HEK293 (cell line): ENCODE measurements around the gene OR13C8.

Experiments
- CTCF ChIA-PET: fragments of 350-600 bp; formaldehyde crosslinking; extraction: SDS; loops from one replicate; lab custom pipeline; 2021; ENCODE audit warnings: antibody characterized with exemption; lab: Yijun Ruan, JAX
- POLR2A ChIA-PET: fragments of 300-600 bp; formaldehyde crosslinking; extraction: SDS; loops from one replicate; lab custom pipeline; 2020; ENCODE audit warnings: antibody characterized with exemption, inconsistent platforms; lab: Yijun Ruan, JAX
- H3K27ac ChIP-seq: fragments of 200-500 bp; sonication (Bioruptor generic); 2 replicates; pipeline ENCODE4 v1.5.1; 2014; ENCODE audit warnings: low read depth, low read length, control low read depth, inconsistent platforms; ENCODE audit errors: extremely low read depth
- H3K36me3 ChIP-seq, 2 experiments: fragments of 200-500 bp in 1 of 2; sonication (Bioruptor generic) in 1 of 2; 1 replicate in 1 of 2; 2 replicates in 1 of 2; pipeline ENCODE4 v1.5.1; 2014 to 2017; ENCODE audit warnings: inconsistent platforms in 2 of 2, low read length in 2 of 2; ENCODE audit not compliant: control insufficient read depth in 2 of 2, insufficient read depth in 1 of 2
- H3K4me1 ChIP-seq: fragments of 200-500 bp; sonication (Bioruptor generic); 2 replicates; pipeline ENCODE4 v1.5.1; 2014; ENCODE audit warnings: mild to moderate bottlenecking, low read length, inconsistent platforms; ENCODE audit not compliant: control insufficient read depth, insufficient read depth
- H3K4me3 ChIP-seq: 2 replicates; pipeline ENCODE4 v1.5.1; 2011; ENCODE audit warnings: low read depth, mild to moderate bottlenecking, control low read depth, low read length, moderate library complexity
- H3K9me3 ChIP-seq: fragments of 200-500 bp; sonication (Bioruptor generic); 2 replicates; pipeline ENCODE4 v1.5.1; 2014; ENCODE audit warnings: low read depth, low read length, inconsistent platforms; ENCODE audit not compliant: control insufficient read depth, insufficient read depth
- FEZF1 ChIP-seq: fragments of 450-650 bp; formaldehyde crosslinking; IDR thresholded peaks from 2 replicates; pipeline ENCODE4 v1.5.1; 2016; ENCODE audit warnings: missing biosample characterization, missing genetic modification characterization
- KLF8 ChIP-seq: fragments of 450-650 bp; formaldehyde crosslinking; IDR thresholded peaks from 2 replicates; pipeline ENCODE4 v1.5.1; 2016; ENCODE audit warnings: missing biosample characterization, missing genetic modification characterization
- OSR2 ChIP-seq: fragments of 450-650 bp; formaldehyde crosslinking; IDR thresholded peaks from 2 replicates; pipeline ENCODE4 v1.5.1; 2016; ENCODE audit warnings: missing biosample characterization, missing genetic modification characterization
- ZFHX2 ChIP-seq: fragments of 450-650 bp; formaldehyde crosslinking; conservative IDR thresholded peaks from 2 replicates; pipeline ENCODE4 v1.5.1; 2016; ENCODE audit warnings: missing biosample characterization, missing genetic modification characterization
- ZNF114 ChIP-seq: fragments of 450-650 bp; formaldehyde crosslinking; IDR thresholded peaks from 2 replicates; pipeline ENCODE4 v1.5.0; 2017; ENCODE audit warnings: missing biosample characterization, missing genetic modification characterization
- ZNF133 ChIP-seq: fragments of 450-650 bp; formaldehyde crosslinking; IDR thresholded peaks from 2 replicates; pipeline ENCODE4 v1.5.1; 2016; ENCODE audit warnings: missing biosample characterization, missing genetic modification characterization
- ZNF169 ChIP-seq: fragments of 450-650 bp; formaldehyde crosslinking; IDR thresholded peaks from 2 replicates; pipeline ENCODE4 v1.5.1; 2016; ENCODE audit warnings: missing biosample characterization, missing genetic modification characterization
- ZNF2 ChIP-seq: fragments of 450-650 bp; formaldehyde crosslinking; IDR thresholded peaks from 2 replicates; pipeline ENCODE4 v1.5.1; 2016; ENCODE audit warnings: missing biosample characterization, missing genetic modification characterization
- ZNF239 ChIP-seq: fragments of 450-650 bp; formaldehyde crosslinking; IDR thresholded peaks from 2 replicates; pipeline ENCODE4 v1.5.1; 2016; ENCODE audit warnings: missing biosample characterization, missing genetic modification characterization
- ZNF37A ChIP-seq: fragments of 450-650 bp; IDR thresholded peaks from 2 replicates; pipeline ENCODE4 v1.5.1; 2018; ENCODE audit warnings: missing biosample characterization, missing genetic modification characterization
- ZNF394 ChIP-seq: fragments of 450-650 bp; formaldehyde crosslinking; IDR thresholded peaks from 2 replicates; pipeline ENCODE4 v1.5.1; 2016; ENCODE audit warnings: missing biosample characterization, missing genetic modification characterization, mild to moderate bottlenecking, moderate library complexity, borderline replicate concordance
- ZNF423 ChIP-seq: fragments of 450-650 bp; formaldehyde crosslinking; IDR thresholded peaks from 2 replicates; pipeline ENCODE4 v1.5.1; 2016; ENCODE audit warnings: missing biosample characterization, missing genetic modification characterization
- ZNF514 ChIP-seq: fragments of 450-650 bp; formaldehyde crosslinking; IDR thresholded peaks from 2 replicates; pipeline ENCODE4 v1.5.1; 2016; ENCODE audit warnings: missing biosample characterization, missing genetic modification characterization
- ZNF555 ChIP-seq: fragments of 450-650 bp; formaldehyde crosslinking; conservative IDR thresholded peaks from 2 replicates; pipeline ENCODE4 v1.5.1; 2017; ENCODE audit warnings: missing biosample characterization, mild to moderate bottlenecking, missing genetic modification characterization, inconsistent platforms
- ZNF624 ChIP-seq: fragments of 450-650 bp; formaldehyde crosslinking; IDR thresholded peaks from 2 replicates; pipeline ENCODE4 v1.5.1; 2017; ENCODE audit warnings: missing biosample characterization, missing genetic modification characterization
- ZNF670 ChIP-seq: fragments of 450-650 bp; formaldehyde crosslinking; IDR thresholded peaks from 2 replicates; pipeline ENCODE4 v1.5.1; 2016; ENCODE audit warnings: missing biosample characterization, missing genetic modification characterization, low read depth
- ZNF76 ChIP-seq: fragments of 450-650 bp; formaldehyde crosslinking; IDR thresholded peaks from 2 replicates; pipeline ENCODE4; 2016; ENCODE audit warnings: low read depth, missing biosample characterization, missing genetic modification characterization, borderline replicate concordance
- ZSCAN23 ChIP-seq: fragments of 450-650 bp; formaldehyde crosslinking; IDR thresholded peaks from 2 replicates; pipeline ENCODE4 v1.5.1; 2016; ENCODE audit warnings: missing biosample characterization, missing genetic modification characterization
- ZXDB ChIP-seq: fragments of 450-650 bp; formaldehyde crosslinking; IDR thresholded peaks from 2 replicates; pipeline ENCODE4 v1.5.1; 2016; ENCODE audit warnings: missing biosample characterization, missing genetic modification characterization
- TF ChIP-seq, protein P1 (sequence below): fragments of 450-650 bp; IDR thresholded peaks from 2 replicates; pipeline ENCODE4 v1.5.1; 2018; ENCODE audit warnings: missing biosample characterization, missing genetic modification characterization

The OR13C8 gene

GRCh38 chr9:104572612-104573011, 3.6 kb downstream of the OR13C8 start (continued):
- no peak for TF ChIP-seq ZNF239 (tag by site-specific recombination)
- no peak for TF ChIP-seq ZNF37A (tag by site-specific recombination)
- TF ChIP-seq, all 188 proteins: peak for 0

- no peak overlapping the region for H3K27ac ChIP-seq
- H3K4me3 ChIP-seq = no peak overlapping the region
- H3K4me1 ChIP-seq = no peaks in the 10 kb centered on the region
- TF ChIP-seq ZNF670 (tag by site-specific recombination) (no peak), ZXDB (tag by site-specific recombination) (no peak), OSR2 (tag by site-specific recombination) (no peak), ZNF624 (no peak), ZFHX2 (tag by site-specific recombination) (no peak), ZNF114 (tag by site-specific recombination) (no peak), ZSCAN23 (tag by site-specific recombination) (no peak), ZNF2 (tag by site-specific recombination) (no peak), ZNF555 (tag by site-specific recombination) (no peak), ZNF169 (tag by site-specific recombination) (no peak)
- TF ChIP-seq, protein P1, sequence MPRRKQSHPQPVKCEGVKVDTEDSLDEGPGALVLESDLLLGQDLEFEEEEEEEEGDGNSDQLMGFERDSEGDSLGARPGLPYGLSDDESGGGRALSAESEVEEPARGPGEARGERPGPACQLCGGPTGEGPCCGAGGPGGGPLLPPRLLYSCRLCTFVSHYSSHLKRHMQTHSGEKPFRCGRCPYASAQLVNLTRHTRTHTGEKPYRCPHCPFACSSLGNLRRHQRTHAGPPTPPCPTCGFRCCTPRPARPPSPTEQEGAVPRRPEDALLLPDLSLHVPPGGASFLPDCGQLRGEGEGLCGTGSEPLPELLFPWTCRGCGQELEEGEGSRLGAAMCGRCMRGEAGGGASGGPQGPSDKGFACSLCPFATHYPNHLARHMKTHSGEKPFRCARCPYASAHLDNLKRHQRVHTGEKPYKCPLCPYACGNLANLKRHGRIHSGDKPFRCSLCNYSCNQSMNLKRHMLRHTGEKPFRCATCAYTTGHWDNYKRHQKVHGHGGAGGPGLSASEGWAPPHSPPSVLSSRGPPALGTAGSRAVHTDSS (tag by site-specific recombination) = no peak
- TF ChIP-seq, all 188 proteins: peak for 0
- ChIA-PET CTCF (no interaction called here), POLR2A (no interaction called here)
- no peaks in the 10 kb centered on the region for H3K9me3 ChIP-seq
- H3K36me3 ChIP-seq = no peaks in the 10 kb centered on the region
Observed at GRCh38 chr9:104575456-104575855, 6.5 kb downstream of the OR13C8 start.

DNA sequence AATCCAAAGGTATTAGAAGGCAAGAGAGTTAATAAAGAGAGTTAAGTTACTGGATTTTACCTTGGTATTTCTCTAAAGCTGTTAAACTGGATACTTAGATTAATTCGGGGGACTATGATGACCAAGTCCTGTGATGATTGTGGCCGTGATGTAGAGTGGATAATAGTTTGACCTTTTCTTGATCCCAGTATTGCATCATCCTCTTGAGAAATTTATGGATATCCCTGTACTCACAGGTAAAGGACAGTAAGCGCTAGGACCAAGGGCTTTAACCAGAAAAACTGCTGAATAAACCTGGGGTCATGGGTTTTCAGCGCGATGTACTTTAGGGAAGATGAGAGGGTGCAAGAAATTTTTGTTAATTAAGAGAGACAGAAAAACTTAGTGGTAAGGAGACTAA, 8.3 kb downstream of the OR13C8 start:
- Histone ChIP-seq H3K27ac (no peak overlapping the region), H3K36me3 (no peaks in the 10 kb centered on the region), H3K9me3 (no peaks in the 10 kb centered on the region), H3K4me1 (no peaks in the 10 kb centered on the region), H3K4me3 (no peak overlapping the region)
- ChIA-PET POLR2A (no interaction called here), CTCF (no interaction called here)
- no peak for TF ChIP-seq KLF8 (tag by site-specific recombination)
- no peak for TF ChIP-seq FEZF1 (tag by site-specific recombination)
- TF ChIP-seq ZNF76 (tag by site-specific recombination) = no peak
- no peak for TF ChIP-seq ZNF133
- no peak for TF ChIP-seq ZNF514

DNA sequence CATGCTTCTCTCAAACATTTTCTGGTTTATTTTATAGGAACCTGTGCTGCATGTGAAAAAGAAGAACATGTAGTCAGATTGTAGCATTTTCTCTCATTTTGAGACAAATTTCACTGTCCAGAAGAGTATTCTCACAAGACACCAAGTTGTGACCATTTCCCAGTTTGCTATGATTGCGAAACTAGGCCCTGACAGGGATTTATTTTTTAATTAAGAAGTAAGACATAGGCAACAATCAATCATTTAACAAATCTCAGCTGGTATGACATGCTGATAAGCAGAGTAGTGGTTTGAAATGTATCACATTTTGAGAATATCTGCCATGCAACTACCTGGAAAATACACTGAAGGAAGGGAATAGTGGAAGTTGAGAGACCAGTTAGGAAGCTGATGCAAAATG, 11.6 kb downstream of the OR13C8 start:
- Histone ChIP-seq H3K4me3 (no peak overlapping the region), H3K9me3 (no peaks in the 10 kb centered on the region), H3K27ac (no peak overlapping the region), H3K36me3 (no peaks in the 10 kb centered on the region), H3K4me1 (no peaks in the 10 kb centered on the region)
- TF ChIP-seq ZNF394 (tag by site-specific recombination) (no peak), ZNF423 (tag by site-specific recombination) (no peak)
- CTCF ChIA-PET = no interaction called here
- POLR2A ChIA-PET = no interaction called here
